Right lobe of liver (tissue), 4 donors: Measurements from ENCODE around the gene RAD50.

Source experiments
- CTCF ChIP-seq, 4 donors: fragments of 200-600 bp in 3 of 4; fragments of 450-650 bp in 1 of 4; IDR thresholded peaks; one replicate each; pipeline versions ENCODE4 v1.5.1 to v1.8.0; 2016 to 2022; ENCODE audit warnings: antibody characterized with exemption in 4 of 4, mild to moderate bottlenecking in 2 of 4
- POLR2A ChIP-seq: fragments of 450-650 bp; IDR thresholded peaks from one replicate; pipeline ENCODE4 v1.6.1; 2017; ENCODE audit warnings: antibody characterized with exemption, mild to moderate bottlenecking
- donor health status: DM: no; HTN: no; CAD: no.
- donor health status: DM: no; HTN: no; CAD: no.
- donor health status: DM: no; HTN: yes; CAD: no.

DNA sequence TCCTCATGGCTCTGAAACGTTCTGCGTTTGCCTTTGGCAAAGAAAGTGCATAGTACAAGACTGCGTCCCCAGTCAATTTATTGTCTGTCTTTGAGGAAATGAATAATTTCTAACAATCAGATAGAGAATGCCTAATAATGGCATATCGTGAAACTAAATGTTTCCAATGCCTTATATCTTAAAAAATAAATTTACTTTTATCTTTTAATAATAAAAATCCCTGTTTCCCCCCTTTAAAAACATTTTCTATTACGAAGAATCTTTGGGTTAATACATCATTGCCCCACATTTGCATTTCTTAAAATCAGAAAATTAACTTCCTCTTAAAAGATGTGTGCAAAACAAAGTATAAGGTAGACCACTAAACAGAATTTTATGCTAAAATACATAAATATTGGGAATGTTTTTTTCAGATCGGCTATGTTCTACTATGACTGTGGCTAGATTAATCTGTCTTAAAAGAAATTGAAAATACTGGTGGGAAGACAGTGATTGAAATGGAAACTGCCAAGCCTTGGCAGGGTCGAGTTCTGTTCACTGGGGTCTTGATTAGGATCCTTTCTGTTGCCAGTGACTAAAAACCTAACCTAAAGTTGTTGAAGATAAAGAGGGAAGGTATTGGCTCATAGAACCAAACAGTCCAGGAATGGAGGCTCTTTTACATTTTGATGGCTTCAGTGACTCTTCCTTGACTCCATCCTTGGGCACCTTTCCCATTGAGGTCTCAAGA lies 13.1 kb upstream of the RAD50 start, which contains the start of gene IL5:
- TF ChIP-seq CTCF (IDR thresholded peaks at IDR 0.05), result no peak
- no peak for TF ChIP-seq POLR2A
